C4-2B (cell line): ENCODE measurements around the gene ARHGEF19.

ENCODE experiments used
- H3K27ac ChIP-seq: fragments of 450-650 bp; 2 replicates; pipeline ENCODE4 v1.5.1; 2017
- CTCF ChIP-seq: fragments of 450-650 bp; conservative IDR thresholded peaks from 2 replicates; pipeline ENCODE4 v1.5.1; 2017; ENCODE audit warnings: mild to moderate bottlenecking
- ZFX ChIP-seq: fragments of 450-650 bp; IDR thresholded peaks from 2 replicates; pipeline ENCODE4 v1.6.1; 2017

ARHGEF19 gene

GRCh38 chr1:16254263-16254928 is 41.9 kb upstream of the ARHGEF19 start:
- no peak overlapping the region for H3K27ac ChIP-seq
- TF ChIP-seq ZFX (no peak), CTCF (no peak)

GRCh38 chr1:16253332-16253922 is 41.0 kb upstream of the ARHGEF19 start:
- H3K27ac ChIP-seq, result no peak overlapping the region
- no peak for TF ChIP-seq CTCF
- TF ChIP-seq ZFX, result no peak

GRCh38 chr1:16252912-16253311 is 40.5 kb upstream of the ARHGEF19 start:
- no peak overlapping the region for H3K27ac ChIP-seq
- TF ChIP-seq ZFX (no peak), CTCF (no peak)

GRCh38 chr1:16251381-16251780 is 38.9 kb upstream of the ARHGEF19 start:
- TF ChIP-seq ZFX, result no peak
- no peak for TF ChIP-seq CTCF

GRCh38 chr1:16250524-16251251 is 38.2 kb upstream of the ARHGEF19 start:
- no peak for TF ChIP-seq ZFX
- no peak for TF ChIP-seq CTCF
- no peak overlapping the region for H3K27ac ChIP-seq

More at GRCh38 chr1:16251381-16251780, 38.9 kb upstream of the ARHGEF19 start:
- no peak overlapping the region for H3K27ac ChIP-seq

GRCh38 chr1:16249596-16250241 is 37.3 kb upstream of the ARHGEF19 start:
- H3K27ac ChIP-seq, result no peak overlapping the region
- TF ChIP-seq ZFX (no peak), CTCF (no peak)
